Esophagus squamous epithelium (tissue), 4 donors: Measurements from ENCODE around the gene CRNKL1.

Source experiments
- CTCF ChIP-seq, 6 experiments: fragments of 450-650 bp in 4 of 6; fragments of 200-600 bp in 2 of 6; sonication (generic) in 2 of 6; IDR thresholded peaks; one replicate each; pipeline ENCODE4 v1.5.1; 2016 to 2019; ENCODE audit warnings: antibody characterized with exemption in 6 of 6, mild to moderate bottlenecking in 4 of 6, moderate library complexity in 4 of 6
- POLR2A ChIP-seq, 4 donors: fragments of 450-650 bp; IDR thresholded peaks; one replicate each; pipeline ENCODE4 v1.6.1; 2017; ENCODE audit warnings: antibody characterized with exemption in 4 of 4, mild to moderate bottlenecking in 4 of 4, moderate library complexity in 3 of 4

DNA sequence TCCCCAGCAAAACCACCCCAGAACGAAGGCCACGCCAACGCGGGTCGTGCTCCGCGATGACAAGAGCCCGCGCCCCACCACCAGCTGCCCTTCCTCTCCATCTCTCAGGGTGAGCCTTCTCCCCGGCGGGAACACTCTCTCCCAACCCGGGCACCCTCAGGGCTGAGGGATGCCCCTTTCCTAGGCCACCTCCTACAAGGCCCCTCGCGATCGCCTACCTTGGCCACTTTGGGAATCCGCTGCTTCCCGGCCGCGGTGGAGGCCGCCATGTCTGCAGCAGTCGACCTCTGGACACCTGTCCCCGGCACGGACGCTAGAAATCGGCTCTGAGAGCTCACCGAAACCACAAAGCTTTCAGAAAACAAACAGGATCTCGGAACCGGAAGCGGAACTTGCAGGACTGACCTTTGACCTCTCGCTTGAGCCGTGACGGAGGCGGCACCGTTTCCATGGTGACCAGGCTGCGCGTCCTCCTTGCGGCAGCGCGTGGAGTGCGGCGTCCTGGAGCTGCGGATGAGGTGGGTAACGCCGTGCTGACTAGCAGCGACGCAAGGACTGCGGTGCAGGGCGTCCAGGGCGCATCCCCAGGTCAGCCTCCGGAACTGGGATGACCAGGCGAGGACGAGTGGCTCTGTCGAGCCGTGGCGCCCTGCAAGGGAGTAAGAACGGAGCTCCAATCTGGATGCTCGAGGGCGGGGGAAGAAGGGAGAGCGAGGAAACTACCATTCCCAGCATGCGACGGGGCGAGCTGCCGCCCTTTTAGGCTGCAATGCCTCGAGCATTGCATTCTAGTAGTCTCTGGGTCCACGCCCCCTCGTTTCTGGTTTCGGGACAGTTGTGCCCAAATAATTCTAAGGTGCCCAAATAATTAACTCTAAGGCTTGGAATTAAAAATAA, at the start of gene CRNKL1, which contains the start of gene CFAP61:
- TF ChIP-seq CTCF (IDR thresholded peaks at IDR 0.05), result peak in 2 of 6 experiments; percentile 20 to 25
- TF ChIP-seq POLR2A (IDR thresholded peaks at IDR 0.05), result peak in 1 of 4 donors; percentile 36
